Amniotic stem cell (primary cell): ENCODE data around the gene CDC5L.
"Not testable (repeated sequence)": the region's sequence is repeated elsewhere in the genome, so short reads cannot be mapped to it uniquely, and the experiment has no call there.

Experiments used
- DNase-seq: peaks from one replicate; lab custom pipeline; 2025; lab: John Stamatoyannopoulos, UW

The CDC5L gene

DNA sequence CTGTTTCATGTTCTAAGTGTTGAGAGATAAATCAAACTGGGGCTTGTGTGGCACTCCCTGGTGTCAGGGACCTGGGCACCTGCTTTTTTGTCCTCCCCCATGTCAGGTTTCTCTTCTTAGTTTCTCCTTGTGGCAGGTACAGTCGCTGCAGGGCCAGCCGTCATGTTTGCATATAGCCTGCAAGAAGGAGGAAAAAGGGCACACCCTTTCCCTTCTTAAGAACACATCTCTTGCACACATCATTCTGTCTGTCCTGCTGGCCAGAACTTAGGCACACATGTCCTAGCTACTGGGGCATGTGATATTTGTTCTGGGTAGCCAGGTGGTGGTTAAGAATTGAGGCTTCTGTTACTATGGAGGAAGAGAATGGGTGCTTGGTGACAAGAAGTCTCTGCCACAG lies 27.9 kb downstream of the CDC5L start:
- DNase-seq, result no peak

DNA sequence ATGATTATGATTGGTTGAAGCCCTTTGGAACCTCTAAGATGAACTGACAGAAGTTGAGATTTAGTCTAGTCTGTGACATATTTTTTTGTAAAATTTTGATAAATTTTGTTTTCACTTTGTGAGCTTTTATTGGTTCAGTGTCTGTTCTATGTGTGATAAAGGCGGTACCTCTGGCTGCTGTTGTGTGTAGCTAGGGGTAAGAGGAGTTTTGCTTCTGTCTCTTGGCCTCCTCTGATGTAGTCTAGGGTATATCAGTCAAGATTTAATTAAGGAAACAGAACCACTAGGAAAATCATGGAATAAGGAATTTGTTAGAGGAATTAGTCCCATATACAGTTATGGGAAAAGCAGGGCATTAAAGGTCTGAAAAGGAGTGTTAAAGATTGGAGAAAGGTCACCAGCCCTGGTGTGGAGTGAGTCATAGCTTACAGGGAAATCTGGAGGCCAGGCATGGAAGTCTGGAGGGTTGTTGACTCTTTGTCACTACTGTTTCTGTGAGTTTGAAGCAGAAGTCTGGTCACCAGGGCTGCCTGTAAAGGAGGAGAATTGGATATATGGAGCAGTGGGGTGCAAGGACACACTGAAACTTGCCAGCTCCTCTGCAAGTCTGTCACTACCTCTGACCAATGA lies 28.5 kb downstream of the CDC5L start:
- DNase-seq, result no peak

DNA sequence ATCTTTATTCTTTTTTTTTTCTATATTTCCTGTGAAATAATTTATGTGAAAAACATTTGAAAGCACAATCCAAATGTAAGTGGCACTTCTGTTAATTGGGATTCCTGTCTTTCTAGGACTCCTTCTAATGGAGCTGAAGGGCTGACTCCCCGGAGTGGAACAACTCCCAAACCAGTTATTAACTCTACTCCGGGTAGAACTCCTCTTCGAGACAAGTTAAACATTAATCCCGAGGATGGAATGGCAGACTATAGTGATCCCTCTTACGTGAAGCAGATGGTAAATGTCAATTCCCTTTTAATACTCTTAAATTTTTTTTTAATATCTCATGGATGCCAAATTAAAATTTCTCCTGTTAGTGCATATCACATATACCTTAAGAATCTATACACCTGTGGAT lies 35.0 kb downstream of the CDC5L start:
- DNase-seq, result no peak

DNA sequence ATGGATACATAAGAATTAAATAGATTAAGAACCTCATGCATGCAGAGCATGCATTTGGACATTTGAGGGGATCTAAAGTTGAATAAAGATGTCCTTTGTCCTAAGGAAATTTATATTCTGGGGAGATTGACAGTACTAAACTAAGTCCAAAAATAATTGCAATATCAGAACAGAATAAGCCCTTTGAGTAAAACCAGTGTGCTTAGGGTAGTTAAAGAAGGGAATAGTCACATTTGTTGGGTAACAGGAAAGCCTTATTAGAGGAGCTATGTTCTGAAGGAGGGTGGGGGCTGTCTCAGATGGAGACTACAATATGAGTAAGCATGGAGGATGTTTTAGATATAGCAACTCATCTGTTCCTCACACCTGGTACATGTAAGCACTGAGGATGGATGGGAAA lies 35.8 kb downstream of the CDC5L start:
- no peak for DNase-seq

DNA sequence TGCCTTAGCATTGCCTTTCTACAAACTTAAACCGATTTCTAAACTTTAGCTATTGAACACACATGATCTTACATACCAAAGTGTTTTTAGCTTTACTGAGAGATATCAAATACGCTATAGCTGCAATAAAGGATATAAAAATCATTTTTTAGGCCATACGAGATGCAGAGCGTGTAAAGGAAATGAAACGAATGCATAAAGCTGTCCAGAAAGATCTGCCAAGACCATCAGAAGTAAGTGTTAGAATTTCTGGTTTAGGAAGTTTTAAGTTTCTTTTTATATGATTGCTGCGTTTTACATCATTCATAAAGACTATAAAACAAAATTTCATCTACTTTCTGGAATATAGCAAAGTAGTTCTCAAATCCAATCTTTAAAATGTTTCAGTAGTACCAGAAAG lies 38.4 kb downstream of the CDC5L start:
- DNase-seq, result no peak

DNA sequence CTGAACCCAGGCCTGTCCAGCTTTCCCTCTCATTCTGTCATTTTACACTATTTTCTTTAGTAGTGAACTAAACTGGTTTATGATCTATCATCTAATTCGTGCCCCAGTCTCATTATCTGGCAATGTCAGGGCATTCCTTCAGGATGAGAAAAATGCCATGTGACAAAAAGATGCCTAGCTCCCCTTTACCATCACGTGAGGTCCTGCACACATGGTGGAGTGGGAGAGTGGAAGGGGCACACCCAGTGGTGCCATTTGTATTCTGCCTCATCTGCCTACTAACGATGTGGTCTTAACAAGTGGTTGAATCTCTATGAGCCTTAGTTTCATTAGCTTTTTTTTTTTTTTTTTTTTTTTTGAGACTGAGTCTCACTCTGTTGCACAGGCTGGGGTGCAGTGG lies 41.2 kb downstream of the CDC5L start:
- DNase-seq, result no peak

DNA sequence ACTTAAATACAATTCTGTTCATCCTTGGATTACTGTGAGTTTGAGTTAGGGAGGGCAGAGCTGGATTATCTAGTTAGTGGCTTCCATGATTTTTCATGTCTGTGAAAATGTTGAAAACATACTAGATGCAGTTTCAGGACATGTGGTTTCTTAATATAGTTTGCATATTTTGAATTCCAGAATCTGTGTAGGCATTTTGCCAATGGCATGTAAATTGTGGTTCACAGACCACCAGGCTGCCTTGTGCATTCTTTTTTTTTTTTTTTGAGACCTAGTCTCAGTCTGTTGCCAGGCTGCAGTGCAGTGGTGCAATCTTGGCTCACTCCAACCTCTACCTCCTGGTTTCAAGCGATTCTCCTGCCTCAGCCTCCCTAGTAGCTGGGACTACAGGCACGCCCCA lies 42.8 kb downstream of the CDC5L start:
- DNase-seq, result no peak

DNA sequence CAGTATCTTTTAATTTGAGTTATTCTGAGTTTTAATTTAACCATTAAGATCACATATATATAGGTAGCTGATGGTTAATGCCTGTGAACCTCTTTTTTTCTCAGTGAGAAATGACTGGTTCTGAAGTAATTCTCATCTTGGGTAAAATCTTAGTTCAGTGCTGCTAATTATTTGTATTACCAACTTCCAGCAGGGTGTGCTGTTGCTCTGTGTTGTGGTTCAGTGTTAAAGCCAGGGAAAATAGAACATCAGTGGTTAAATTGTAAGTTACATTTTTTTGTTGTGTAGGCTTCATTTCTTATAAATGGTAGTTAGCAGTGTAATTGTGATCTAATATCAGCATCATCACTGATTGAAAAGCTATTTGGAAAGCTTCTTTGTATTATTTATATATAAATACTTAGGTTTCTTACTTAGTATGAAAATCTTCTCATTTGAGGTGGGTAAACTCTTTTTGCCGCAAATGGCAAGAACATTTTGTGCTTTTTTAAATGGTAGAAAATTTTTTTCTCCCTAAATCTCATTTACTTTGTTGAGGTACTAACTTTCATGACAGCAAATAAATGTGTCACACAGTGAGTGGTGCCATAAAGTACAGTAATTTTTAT lies 43.7 kb downstream of the CDC5L start:
- DNase-seq, result peak; percentile 23

DNA sequence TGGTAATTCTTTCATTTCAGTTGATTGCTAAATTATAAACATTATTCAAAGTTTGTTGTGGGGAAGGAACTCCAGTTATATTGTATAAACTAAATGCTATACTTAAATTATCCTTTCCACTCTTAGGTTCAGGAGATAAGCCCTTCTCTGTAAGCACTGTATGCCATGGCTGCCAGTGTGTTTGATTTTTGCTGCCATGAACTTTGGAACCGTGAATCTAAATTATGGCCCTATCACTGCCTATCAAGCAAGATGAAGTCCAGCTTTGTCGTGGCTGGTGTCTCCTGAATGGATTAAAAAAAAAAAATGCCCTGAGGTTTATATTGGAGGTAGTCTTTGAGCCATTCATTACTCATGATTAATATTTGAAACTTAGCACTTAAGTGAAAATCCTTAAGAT lies 44.7 kb downstream of the CDC5L start:
- DNase-seq, result no peak

DNA sequence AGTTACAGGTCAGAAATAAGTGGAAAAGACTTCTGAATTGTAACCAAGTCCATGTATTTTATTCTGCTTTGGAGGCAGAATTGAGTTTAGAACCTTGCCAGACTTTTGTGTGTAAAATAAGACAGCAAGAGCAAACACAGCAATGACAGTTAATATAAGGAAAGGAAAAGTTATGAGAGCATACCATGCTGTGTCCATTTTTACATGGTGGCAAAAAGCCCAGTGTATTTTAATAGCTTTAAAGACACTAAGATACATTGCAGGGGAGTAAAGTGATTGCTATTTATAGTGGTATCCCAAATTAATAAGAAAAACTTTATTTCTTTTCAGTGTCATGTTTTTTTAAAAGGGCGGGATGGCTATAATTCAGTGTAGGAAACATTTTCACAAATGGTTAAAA lies 45.2 kb downstream of the CDC5L start:
- no peak for DNase-seq

DNA sequence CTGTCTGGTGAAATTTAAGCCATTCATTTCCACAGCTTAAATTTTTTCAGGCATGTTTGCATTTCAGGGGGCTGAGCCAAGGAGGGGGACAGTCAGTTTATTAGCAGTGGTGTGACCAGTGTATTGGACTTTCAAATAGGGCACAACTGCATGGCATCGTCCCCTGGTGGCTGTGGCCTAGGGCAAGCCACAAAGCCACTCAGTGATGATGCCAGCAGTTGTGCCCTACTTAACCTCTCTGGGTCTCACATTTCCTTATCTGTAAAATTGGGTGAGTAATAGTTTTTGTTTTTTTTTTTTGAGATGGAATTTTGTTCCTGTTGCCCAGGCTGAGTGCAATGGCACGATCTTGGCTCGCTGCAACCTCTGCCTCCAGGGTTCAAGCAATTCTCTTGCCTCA lies 48.0 kb downstream of the CDC5L start:
- DNase-seq, result no peak

DNA sequence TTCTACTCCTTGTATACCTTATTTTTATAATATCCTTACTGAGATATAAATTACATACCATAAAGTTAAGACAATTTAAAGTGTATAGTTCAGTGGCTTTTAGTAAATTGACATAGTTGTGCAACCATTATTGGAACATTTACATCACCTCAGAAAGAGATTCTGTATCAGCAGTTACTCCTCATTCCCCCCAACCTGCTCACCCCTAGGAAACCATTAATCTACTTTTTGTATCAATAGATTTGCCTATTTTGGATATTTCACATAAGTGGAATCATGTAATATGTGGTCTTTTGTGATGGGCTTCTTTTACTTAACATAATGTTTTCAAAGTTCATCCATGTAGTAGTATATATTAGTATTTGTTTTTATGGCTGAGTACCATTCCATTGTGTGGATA lies 51.3 kb downstream of the CDC5L start:
- no peak for DNase-seq

DNA sequence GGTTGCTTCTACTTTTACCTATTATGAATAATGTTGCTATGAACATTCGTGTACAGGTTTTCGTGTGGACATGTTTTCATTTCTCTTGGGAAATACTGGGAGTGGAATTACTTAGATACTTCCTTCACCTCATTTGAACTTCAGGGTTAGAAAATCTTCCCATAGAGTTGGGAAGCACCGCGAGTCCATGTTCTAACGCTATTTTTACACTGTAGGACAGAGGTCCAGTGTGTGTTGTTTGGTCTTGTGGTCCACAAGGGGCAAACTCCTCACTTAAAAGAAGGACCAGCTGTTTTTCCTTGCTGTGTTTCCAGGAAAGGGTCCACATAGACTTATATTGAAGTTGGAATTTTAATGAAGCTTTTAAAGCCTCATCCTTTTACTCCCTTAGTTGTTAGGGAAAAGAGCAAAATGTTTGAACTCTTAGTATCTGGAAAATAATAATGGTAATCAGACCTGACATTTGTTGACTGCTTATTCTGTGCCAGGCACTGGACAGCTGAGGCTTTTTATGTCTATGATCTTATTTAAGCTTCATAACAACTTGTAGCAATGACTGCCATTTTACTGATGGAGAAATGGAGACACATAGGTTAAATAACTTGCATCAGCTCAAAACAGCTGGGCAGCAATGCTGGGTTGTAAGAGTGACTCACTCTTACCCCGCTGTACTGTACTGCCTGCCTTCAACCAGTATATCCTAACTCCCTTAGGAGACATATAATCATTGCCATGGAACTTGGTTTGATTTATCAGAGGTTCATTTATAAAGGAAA lies 52.0 kb downstream of the CDC5L start:
- no peak for DNase-seq

DNA sequence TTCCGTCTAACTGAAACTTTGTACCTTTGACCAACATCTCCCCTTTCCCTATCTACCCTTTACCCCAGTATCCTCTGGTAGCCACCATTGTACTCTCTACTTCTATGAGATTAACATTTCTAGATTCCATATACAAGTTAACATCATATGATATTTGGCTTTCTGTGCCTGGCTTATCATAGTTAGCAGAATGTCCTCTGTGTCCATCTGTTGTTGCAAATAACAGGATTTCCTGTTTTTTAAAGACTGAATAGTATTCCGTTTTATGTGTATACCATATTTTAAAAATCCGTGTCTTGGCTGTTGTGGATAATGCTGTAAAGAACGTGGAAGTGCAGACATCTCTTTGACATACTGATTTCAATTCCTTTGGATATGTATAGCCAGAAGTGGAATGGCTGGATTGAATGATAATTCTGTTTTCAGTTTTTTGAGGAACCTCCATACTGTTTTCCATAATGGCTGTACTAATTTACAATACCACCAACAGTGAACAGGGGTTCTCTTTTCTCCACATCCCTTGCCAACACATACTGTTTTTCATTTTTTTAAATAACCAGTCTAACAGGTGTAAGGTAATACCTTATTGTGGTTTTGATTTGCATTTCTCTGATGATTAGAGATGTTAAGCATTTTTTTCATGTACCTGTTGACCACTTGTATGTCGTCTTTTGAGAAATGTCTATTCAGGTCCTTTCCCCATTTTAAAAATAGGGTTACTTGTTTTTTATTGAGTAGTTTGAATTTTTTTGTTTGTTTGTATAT lies 53.8 kb downstream of the CDC5L start:
- no peak for DNase-seq

DNA sequence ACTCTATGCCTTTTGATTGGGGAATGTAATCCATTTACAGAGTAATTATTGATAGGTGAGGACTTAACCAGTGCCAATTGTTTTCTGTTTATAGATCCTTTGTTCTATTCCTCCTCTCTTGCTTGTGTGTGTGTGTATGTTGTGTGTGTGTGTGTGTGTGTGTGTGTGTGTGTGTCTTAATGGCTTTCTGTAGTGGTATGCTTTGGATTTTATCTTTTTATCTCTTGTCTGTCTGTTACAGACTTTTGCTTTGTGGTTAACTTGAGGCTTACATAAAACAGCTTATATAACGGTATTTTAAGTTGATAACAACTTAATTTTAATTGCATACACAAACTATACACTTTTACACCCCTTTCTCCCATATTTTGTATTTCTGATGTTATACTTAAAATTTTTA lies 54.7 kb downstream of the CDC5L start:
- no peak for DNase-seq

DNA sequence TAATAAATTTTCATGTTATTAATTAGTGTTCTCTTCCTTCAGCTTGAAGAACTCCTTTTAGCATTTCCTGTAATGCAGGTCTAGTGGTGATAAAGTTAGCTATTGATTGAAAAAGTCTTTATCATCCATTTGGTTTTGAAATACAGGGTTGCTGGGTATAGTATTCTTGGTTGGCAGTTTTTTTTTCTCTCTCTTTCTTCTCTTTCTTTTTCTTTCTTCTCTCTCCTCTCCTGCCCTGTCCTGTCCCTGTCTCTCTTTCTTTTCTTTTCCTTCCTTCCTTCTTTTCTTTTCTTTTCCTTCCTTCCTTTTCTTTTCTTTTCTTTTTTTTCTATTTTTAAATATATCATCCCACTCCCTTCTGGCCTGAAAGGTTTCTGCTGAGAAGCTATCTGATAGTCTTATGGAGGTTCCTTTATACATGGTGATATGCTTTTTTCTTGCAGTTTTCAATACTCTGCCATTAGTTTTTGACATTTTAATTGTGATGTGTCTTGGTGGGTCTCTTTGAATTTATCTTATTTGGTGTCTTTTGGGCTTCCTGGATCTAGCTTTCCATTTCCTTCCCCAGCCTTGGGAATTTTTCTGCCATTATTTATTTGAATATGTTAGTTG lies 55.4 kb downstream of the CDC5L start:
- no peak for DNase-seq

DNA sequence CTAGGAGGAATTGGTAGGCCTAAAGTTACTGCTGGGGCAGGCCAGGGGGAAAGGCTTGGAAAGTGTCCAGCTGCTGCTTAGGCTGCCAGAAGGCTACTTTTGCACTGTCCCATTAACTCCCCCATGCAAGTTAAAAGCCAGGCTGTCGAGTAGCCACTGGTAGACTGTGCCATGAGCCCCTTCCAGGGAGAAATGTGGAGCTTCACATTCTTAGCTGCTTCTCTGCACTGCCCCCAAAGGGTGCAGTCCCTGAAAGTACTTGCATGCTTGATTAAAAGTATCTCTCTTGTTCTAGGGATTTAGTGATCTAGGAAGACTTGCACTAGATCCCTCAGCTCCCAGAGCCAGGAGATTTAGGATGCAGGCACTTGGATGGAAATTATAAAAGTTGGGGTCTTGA lies 57.3 kb downstream of the CDC5L start:
- no peak for DNase-seq

DNA sequence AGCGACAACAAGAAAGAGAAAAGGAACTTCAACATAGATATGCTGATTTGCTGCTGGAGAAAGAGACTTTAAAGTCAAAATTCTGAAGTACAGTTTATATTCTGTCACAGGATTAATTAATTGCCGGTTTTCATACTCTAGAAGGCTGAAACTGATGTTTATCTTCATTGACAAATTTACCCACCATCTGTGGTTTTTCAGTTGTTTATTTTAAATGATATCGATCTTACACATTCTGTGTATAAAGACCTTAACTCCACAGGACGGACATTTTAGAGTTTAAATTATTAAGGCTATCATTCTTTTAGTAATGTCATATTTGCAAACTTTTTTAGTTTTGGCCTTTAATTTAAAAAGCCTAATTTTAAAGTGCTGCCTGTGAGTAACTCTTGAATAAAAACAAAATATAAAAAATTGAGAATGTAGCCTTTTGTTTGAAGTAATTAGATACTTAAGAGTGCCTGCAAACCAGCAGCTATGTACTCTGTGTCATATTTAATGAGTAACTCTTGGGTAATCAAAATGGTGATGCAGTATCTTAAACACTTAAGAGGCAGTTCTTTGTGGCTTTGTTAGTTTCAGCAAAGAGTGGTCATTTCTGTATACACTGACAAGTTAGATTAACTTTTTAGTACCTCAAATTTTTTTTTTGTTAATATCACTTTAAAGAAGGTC lies 59.3 kb downstream of the CDC5L start:
- DNase-seq, result no peak

DNA sequence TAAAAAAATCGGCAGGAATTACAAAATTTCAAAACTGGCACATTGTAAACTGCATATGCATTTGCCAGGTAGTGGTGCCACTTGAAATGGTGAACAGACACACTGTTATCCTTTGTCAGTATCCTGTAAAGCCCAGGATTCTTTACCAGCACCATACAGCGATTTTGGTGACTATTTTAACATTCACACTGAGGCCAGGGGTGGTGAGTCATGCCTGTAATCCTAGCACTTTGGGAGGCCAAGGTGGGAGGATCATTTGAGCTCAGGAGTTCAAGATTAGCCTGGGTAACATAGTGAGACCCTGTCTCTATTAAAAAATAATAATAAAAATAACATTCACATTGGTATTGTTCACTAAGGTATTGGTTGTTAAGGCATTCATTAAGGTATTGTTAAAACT lies 61.7 kb downstream of the CDC5L start:
- DNase-seq, result not testable (repeated sequence)

DNA sequence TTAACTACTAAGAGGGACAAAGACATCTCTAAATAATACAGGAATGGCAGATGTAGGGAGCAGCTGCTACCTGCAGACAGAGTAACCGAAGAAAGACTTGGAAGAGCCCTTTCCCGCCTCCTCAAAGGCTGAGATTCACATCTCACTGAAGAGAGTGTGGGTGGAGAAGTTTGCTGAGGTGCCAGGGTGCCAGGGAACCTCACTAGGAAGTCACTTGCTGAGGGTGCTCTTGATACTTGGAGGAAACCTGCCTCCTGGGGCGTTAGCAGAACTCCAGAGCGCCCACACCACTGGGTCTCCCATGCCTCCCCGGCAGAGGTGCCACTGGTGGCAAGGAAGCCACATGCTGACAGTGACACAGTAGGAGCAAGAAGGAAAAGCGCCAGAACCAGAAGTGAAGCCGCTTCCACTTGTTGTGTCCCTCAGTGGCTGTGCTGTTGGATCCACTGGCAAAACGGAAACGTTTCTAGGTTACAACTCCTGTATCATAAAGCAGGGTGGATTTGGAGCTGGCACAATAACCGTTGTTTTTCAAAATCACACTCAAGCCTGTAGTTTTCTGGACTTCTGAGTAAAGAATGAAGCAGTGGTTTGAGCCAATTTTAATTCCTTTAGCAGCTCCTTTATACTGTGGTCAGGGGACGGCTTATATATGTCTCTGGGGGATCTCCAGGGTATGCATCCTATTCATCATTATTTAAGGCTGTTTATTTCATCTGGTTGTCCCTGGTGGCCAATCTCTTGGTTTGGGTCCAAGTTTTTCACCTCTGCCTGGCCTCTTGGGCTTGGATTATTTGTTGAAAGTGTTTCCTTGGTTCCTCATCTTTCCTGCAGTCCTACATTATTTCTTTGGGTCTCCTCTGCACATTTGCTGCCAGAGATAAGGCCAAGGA lies 64.5 kb downstream of the CDC5L start:
- no peak for DNase-seq

DNA sequence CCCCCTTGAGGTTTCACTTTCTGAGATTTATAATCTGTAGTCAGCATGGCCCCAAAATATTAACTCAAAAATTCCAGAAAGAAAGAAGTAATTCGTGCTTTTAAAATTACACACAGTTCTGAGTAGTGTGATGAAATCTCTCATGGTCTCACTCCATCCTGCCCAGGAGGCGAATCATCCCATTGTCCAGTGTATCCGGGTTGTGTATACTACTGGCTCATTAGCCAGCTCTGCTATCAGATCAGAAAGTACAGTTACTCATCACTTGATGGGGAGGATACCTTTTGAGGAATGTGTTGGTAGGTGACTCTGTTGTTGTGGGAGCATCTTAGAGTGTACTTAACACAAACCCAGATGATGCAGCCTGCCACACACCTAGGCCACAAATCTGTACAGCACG lies 65.2 kb downstream of the CDC5L start:
- DNase-seq, result peak; percentile 20
